ENCODE data around the gene ZFYVE16.
A peak's percentile ranks its signal among the peaks of the same experiment; 100 is the strongest.
"Not testable (repeated sequence)": the region's sequence is repeated elsewhere in the genome, so short reads cannot be mapped to it uniquely, and the experiment has no call there.

ZFYVE16 gene

DNA sequence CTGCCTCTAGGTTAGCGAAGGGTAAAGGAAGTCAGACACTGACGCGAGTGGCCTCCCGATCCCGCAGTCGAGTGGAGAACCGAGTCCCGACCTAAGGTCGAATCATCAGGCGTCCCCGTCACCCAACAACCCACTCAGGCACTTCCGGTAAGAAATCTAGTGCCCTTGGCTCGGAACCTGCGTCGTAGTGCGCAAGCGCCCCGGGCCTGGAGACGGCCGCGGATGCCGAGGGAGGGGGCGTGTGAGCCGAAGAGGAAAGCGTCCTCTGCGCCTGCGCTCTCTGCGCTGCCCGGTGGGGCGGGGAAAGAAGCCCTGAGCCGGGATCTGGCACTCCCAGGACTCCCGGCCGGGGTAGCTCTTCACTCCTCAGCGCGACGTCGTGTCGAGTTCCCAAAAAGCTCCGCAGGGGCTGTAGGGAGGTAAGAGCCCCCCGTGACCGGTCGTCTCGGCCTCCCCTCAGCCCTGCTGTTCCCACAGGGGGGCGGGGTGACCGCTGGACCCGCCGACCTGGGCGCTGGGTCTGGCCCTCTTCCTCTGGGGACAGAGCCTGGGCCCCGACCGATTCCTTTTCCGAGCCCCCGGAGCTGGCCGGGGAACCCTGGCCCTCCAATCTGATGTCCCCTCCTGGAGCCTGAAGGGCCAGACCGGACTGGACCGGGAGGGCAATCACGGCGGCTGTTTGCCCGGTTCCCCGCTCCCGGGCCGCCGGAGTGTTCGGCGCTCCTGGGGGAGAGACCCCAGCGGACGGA, at the start of gene ZFYVE16:
TSS of gene ZFYVE16 (plus strand) at position 330 of the 749 bp plus-strand sequence. CDS start 26,084 bp downstream, outside the sequence.
- peak within 1 kb of the TSS; percentile 91 for H3K27ac ChIP-seq
- peak; percentile 66 for DNase-seq (ENCODE audit: low read depth, low spot score)

DNA sequence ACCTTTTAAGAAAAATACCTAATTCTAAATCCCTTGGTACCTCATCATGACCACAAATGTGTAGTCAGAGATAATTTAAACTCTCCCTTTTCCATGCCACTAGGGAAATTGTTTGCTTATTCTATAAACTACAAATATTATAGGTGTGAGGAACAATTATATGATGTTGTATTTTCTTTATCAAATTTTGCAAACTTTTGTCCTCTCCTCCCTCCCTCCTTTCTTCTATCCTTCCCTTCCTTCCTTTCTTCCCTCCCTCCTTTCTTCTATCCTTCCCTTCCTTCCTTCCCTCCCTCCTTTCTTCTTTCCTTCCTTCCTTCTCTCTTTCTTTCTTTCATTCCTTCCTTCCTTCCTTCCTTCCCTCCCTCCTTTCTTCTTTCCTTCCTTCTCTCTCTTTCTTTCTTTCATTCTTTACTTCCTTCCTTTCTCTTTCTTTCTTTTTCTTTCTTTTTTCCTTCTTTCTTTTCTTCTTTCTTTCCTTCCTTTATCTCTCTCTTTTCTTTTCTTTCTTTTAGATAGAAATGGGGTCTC, 46.9 kb upstream of the ZFYVE16 start:
- no peak for DNase-seq (ENCODE audit: low read depth, low spot score)
- no peak overlapping the region for H3K27ac ChIP-seq

- DNase-seq (ENCODE audit: low read depth, low spot score): no peak
These were observed 43.0 kb upstream of the ZFYVE16 start for GRCh38 chr5:80364892-80365291.

DNA sequence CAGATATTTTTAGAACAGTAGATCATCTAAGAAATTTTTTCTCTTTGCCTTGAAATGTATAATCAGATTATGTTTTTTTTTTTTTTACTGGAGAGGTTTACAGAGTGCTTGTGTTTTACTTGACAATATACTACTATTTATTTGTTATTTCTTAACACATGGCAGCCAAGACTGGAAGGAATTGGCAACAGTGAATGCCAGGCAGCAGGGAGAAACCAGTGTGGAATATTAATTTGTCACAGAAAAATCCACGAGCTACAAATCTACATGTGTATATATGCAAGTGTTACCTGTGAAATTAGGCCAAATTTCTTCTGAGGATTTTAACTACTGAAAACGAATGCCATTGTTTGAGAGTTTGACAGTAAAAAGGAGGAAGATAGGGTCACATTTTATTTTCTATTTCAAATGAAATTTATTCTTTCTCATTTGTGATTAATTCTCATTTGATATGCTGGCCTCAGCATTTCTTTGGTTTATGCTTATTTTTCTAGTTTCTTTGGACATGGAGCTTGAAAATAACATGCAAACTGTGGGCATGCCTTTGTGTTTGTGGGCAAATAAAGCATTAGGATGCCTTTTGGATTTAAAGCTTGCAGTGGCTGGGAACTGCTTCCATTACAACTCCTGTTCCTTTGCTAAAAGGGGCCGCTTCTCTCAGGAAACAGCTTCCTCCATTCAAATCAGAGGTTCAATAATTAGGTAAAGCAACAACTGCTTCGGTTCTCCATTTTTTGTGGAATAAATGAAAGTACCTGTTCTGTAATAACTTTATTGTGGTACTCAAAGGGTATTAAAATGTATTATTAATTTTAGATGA, 39.0 kb upstream of the ZFYVE16 start:
- H3K27ac ChIP-seq: no peak overlapping the region
- no peak for DNase-seq (ENCODE audit: low read depth, low spot score)

More at GRCh38 chr5:80364892-80365291, 43.0 kb upstream of the ZFYVE16 start:
- H3K27ac ChIP-seq: no peak overlapping the region

GRCh38 chr5:80369521-80369920, 38.3 kb upstream of the ZFYVE16 start:
- H3K27ac ChIP-seq: no peak overlapping the region
- DNase-seq (ENCODE audit: low read depth, low spot score): no peak

- H3K27ac ChIP-seq: no peak overlapping the region
- no peak for DNase-seq (ENCODE audit: low read depth, low spot score)
These were observed 37.5 kb upstream of the ZFYVE16 start for GRCh38 chr5:80370390-80370789.

- no peak for DNase-seq (ENCODE audit: low read depth, low spot score)
- H3K27ac ChIP-seq: no peak overlapping the region
These were observed 35.1 kb upstream of the ZFYVE16 start for GRCh38 chr5:80372780-80373179.

GRCh38 chr5:80374188-80374587, 33.7 kb upstream of the ZFYVE16 start:
- H3K27ac ChIP-seq: no peak overlapping the region
- no peak for DNase-seq (ENCODE audit: low read depth, low spot score)

DNA sequence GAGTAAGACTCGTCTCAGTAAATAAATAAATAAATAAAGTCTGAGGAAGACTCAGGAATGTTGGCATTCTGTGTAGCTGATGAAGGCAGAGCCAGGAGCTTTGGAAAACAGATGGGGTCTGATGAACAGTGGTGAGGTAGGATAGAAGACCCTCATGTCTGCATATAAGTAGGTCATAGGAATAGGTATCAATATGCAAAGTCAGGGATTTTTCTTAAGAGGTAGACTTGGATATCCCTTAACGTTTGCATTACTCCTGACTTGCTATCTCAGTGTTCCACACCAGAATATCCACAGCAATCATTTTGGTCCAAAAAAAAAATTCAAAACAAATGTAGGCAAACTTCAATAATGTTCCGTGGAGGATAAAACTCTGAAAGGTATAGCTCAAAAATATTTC, 31.3 kb upstream of the ZFYVE16 start:
- H3K27ac ChIP-seq: no peak overlapping the region
- no peak for DNase-seq (ENCODE audit: low read depth, low spot score)

DNA sequence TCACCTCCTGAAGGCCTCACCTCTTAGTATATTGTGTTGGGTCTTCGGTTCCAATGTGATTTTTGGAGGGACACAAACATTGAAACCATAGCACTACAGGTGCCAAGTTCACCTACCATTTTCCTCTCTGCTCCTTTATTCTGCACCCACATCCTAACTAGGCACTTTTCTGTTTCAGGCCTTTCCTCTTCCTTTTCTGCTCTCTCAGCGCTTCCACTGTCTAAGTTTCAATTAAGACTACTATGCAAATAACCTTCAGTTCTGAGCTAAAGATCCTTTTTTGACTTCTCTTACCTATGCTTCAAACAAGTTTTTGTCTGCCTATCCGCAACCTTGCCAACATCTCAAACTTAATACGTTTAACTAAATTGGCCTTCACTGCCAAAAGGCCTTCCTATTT, 25.4 kb upstream of the ZFYVE16 start:
- DNase-seq (ENCODE audit: low read depth, low spot score): no peak
- H3K27ac ChIP-seq: no peak overlapping the region

GRCh38 chr5:80387063-80387768, 20.6 kb upstream of the ZFYVE16 start:
- no peak for DNase-seq (ENCODE audit: low read depth, low spot score)
- H3K27ac ChIP-seq: no peak overlapping the region

GRCh38 chr5:80389580-80389979, 18.3 kb upstream of the ZFYVE16 start:
- no peak for DNase-seq (ENCODE audit: low read depth, low spot score)
- H3K27ac ChIP-seq: no peak overlapping the region

DNA sequence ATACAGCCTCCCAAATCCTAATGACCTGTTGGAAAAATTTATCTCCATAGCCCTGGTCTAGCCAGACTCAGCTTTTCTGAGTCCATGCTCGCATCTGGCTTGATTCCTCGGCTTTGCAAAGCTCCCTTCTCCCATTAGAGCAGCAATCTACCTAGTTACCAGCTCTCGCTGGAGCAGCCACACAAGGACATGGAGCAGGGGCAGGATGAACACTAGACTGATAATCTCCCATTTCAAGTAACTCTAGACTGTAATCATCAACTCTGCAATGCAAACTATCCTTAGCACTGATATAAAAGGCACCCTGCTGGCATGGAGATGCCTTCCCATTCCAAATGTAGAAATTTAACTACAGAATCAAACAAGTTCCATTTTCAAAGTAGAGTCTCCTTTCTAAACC, 17.5 kb upstream of the ZFYVE16 start:
- DNase-seq (ENCODE audit: low read depth, low spot score); H3K27ac ChIP-seq: not testable (repeated sequence)

DNA sequence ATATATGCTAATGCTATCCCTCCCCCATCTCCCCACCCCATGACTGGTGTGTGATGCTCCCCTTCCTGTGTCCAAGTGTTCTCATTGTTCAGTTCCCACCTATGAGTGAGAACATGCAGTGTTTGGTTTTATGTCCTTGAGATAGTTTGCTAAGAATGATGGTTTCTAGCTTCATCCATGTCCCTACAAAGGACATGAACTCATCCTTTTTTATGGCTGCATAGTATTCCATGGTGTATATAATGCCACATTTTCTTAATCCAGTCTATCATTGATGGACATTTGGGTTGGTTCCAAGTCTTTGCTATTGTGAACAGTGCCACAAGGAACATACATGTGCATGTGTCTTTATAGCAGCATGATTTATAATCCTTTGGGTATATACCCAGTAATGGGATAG, 16.6 kb upstream of the ZFYVE16 start:
- not testable (repeated sequence) for H3K27ac ChIP-seq; DNase-seq (ENCODE audit: low read depth, low spot score)

- H3K27ac ChIP-seq: peak overlapping the region; percentile 73
- DNase-seq (ENCODE audit: low read depth, low spot score): peak; percentile 80
These were observed 8.2 kb upstream of the ZFYVE16 start for GRCh38 chr5:80399526-80400239.

DNA sequence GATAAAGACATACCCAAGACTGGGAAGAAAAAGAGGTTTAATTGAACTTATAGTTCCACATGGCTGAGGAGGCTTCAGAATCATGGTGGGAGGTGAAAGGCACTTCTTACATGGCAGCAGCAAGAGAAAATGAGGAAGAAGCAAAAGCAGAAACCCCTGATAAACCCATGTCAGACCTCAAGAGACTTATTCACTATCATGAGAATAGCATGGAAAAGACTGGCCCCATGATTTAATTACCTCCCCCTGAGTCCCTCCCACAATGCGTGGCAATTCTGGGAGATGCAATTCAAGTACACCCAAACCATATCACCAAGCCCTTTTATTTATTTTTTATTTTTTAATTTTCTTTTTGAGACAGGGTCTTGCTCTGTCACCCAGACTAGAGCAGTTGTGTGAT, 7.5 kb upstream of the ZFYVE16 start:
- H3K27ac ChIP-seq: peak overlapping the region; percentile 73
- DNase-seq (ENCODE audit: low read depth, low spot score): not testable (repeated sequence)

GRCh38 chr5:80403782-80404181, 4.1 kb upstream of the ZFYVE16 start:
- no peak for DNase-seq (ENCODE audit: low read depth, low spot score)
- H3K27ac ChIP-seq: no peak overlapping the region

GRCh38 chr5:80406980-80407734, 707 bp upstream of the ZFYVE16 start:
- peak overlapping the region; percentile 91 for H3K27ac ChIP-seq
- no peak for DNase-seq (ENCODE audit: low read depth, low spot score)
